Astrocyte of the cerebellum (primary cell): Measurements from ENCODE around the gene CREBRF.
"Not testable (repeated sequence)": the region's sequence is repeated elsewhere in the genome, so short reads cannot be mapped to it uniquely, and the experiment has no call there.

Experiments
- DNase-seq: peaks from one replicate; pipeline ENCODE4 v3.0.0-alpha.2; 2011; ENCODE audit warnings: low read depth
- H3K4me3 ChIP-seq: 2 replicates; pipeline ENCODE4 v1.5.1; 2011; ENCODE audit warnings: mild to moderate bottlenecking, low read depth, low read length, moderate library complexity
- in situ Hi-C: cut with HindIII; loops from 2 replicates; pipeline ENCODE4 v1.10.0; 2017; ENCODE audit warnings: low sequenced_read_pairs
- TF ChIP-seq, protein P1 (sequence below): IDR thresholded peaks from 2 replicates; pipeline ENCODE4 v1.5.1; 2012; ENCODE audit warnings: low read length, low read depth, moderate library complexity, mild to moderate bottlenecking; ENCODE audit errors: missing control alignments

The CREBRF gene

DNA sequence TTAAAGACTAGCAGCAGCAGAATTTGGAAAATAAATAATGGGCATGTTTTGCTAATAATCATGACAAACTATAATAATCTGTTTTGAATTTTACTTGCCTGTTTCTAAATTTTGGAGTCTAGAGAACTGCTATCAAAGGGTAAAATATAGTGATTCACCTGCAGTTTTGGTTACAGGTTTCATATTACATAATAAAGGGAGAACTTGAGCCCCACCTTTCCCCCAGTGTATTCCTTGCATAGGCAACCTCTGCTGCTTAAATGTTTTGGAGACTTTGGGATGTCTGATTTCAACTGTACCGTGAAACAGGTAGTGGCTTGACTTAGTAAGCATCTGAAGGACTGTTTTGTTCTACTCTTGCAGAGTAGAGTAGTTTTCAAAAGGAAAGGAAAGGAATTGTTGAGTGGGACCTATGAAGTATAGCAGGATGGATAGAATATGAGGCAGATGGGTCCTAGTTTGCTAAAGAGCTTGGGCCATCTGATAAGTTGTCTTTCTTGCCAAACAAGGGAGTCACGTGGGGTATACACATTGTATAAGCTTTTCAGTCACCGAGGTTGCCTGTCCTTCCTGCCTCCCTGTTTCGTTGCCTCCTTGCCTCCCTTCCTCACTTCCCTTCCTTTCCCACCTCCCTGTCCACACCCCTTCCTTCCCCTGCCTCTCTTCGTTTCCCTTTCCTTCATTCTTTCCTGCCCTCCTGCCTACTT, 19.1 kb downstream of the CREBRF start:
- TF ChIP-seq, protein P1, sequence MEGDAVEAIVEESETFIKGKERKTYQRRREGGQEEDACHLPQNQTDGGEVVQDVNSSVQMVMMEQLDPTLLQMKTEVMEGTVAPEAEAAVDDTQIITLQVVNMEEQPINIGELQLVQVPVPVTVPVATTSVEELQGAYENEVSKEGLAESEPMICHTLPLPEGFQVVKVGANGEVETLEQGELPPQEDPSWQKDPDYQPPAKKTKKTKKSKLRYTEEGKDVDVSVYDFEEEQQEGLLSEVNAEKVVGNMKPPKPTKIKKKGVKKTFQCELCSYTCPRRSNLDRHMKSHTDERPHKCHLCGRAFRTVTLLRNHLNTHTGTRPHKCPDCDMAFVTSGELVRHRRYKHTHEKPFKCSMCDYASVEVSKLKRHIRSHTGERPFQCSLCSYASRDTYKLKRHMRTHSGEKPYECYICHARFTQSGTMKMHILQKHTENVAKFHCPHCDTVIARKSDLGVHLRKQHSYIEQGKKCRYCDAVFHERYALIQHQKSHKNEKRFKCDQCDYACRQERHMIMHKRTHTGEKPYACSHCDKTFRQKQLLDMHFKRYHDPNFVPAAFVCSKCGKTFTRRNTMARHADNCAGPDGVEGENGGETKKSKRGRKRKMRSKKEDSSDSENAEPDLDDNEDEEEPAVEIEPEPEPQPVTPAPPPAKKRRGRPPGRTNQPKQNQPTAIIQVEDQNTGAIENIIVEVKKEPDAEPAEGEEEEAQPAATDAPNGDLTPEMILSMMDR, result no peak
- in situ Hi-C loops, result no loop called here
- no peak for DNase-seq
- H3K4me3 ChIP-seq, result no peak overlapping the region

DNA sequence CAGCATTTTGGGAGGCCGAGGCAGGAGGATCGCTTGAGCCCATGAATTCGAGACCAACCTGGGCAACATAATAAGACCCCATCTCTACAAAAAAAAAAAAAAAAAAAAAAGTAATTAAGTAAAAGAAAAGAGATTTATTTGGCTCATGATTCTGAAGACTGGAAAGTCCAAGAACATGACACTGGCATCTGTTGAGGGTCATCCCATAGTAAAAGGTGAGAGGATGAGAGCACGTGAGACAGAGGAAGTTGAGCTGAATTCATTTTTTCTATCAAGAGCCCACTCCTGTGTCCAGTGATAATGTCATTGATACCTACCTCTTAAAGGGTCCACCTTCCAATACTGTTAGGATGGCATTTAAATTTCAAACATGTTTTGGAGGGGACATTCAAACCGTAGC, 19.8 kb downstream of the CREBRF start:
- no peak overlapping the region for H3K4me3 ChIP-seq
- in situ Hi-C loops, result no loop called here
- TF ChIP-seq, protein P1, result no peak
- DNase-seq, result no peak

DNA sequence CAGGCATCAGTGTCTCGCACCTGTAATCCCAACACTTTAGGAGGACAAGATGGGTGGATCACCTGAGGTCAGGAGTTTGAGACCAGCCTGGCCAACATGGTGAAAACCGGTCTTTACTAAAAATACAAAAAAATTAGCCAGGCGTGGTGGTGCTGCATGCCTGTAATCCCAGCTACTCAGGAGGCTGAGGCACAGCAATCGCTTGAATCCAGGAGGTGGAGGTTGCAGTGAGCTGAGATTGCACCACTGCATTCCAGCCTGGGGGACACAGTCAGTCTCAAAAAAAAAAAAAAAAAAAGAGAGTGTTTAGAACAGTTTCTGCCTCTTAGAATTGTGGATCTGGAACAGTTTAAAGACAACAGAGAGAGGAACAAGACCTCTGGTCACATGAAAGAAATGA, 20.3 kb downstream of the CREBRF start:
- DNase-seq, H3K4me3 ChIP-seq, in situ Hi-C loops: not testable (repeated sequence)

DNA sequence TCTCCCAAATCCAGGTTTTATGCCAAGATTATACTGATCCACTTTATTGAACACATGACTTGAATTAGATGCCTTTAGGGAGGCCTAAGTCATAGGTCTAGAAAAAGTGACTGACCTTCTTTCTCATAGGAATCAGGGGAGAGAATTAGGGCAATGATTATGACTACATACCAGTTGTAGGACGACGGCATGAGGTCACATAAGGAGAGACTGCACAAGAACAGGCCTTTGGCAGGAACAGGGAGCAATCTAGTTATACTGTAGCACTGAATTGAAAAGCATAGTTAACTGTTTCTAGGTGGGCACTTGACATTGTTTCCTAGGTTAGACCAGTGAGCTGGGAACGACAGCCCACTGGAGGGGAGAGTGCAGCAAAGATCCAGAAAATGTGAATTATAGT, 22.7 kb downstream of the CREBRF start:
- TF ChIP-seq, protein P1, result no peak
- H3K4me3 ChIP-seq, result no peak overlapping the region
- no peak for DNase-seq
- in situ Hi-C loops, result no loop called here

DNA sequence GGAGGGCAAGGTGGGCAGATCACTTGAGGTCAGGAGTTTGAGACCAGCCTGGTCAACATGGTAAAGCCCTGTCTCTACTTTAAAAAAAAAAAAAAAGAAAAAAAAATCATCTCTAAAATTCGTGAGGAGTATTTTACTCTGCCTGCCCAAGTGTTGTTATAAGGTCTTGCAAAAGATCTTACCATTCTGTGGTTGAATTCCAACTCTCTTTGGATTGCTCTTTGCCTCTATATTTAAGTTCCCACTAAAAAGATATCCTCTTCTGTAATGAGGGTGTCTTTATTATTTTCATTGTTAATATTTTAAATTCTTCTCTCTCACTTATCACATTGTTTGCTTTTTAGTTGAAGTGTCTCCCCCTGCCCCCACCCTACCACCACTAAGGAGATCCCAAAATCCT, 33.4 kb downstream of the CREBRF start:
- DNase-seq, result no peak
- in situ Hi-C loops, result no loop called here
- no peak overlapping the region for H3K4me3 ChIP-seq
- TF ChIP-seq, protein P1, result no peak

DNA sequence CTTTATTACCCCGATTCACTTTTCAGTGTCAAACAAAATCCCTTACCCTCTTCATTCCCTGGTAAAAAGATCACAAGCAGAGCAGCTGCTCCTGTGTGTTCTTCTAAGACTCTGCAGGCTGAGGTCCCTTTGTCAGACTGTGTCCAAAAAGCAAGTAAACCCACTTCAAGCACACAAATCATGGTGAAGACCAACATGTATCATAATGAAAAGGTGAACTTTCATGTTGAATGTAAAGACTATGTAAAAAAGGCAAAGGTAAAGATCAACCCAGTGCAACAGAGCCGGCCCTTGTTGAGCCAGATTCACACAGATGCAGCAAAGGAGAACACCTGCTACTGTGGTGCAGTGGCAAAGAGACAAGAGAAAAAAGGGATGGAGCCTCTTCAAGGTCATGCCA, 34.5 kb downstream of the CREBRF start:
- no peak overlapping the region for H3K4me3 ChIP-seq
- in situ Hi-C loops, result no loop called here
- TF ChIP-seq, protein P1, result no peak
- DNase-seq, result no peak

DNA sequence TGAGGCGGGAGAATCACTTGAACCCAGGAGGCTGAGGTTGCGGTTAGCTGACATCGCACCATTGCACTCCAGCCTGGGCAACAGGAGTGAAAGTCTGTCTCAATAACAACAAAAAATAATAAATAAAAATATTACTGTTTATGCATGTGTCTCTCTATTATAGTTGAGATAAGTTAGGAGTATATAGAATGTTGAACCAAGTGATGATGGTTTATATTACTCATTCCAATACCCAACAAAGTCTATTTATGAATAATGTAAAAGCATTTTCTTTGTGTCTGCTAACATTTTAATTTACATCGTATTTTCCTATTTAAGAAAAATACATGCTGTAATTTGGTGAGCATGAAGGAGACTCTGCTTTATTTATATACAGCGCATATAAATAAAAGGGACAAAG, 35.8 kb downstream of the CREBRF start:
- H3K4me3 ChIP-seq, result no peak overlapping the region
- DNase-seq, result no peak
- in situ Hi-C loops, result no loop called here
- TF ChIP-seq, protein P1, result no peak
